HG02642 (cell line): Measurements from ENCODE around the gene CAV1.

Experiments
- ATAC-seq: cut with Tn5 transposase; IDR thresholded peaks from one replicate; pipeline ENCODE4 v1.9.1; 2021; ENCODE audit warnings: mild to moderate bottlenecking; ENCODE audit not compliant: unreplicated experiment, poor library complexity

CAV1 gene

DNA sequence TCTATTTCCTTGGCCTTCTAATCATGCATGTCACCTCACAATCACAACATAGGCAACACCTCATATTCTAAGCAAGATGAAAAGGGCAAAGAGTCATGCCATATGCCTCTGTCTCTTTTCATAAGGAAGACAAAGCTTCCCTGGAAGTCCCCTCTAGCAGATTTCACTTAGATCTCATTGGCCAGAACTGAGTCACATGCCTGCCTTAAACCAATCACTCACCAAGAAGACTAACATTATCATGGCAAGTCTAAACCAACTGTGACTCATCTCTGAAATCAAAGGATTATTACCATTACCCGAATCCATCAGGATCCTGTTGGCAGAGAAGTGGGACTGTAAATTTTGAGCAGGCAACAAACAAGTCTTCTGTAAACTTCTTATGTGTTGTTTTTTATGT is 27.8 kb downstream of the CAV1 start:
- no peak for ATAC-seq

DNA sequence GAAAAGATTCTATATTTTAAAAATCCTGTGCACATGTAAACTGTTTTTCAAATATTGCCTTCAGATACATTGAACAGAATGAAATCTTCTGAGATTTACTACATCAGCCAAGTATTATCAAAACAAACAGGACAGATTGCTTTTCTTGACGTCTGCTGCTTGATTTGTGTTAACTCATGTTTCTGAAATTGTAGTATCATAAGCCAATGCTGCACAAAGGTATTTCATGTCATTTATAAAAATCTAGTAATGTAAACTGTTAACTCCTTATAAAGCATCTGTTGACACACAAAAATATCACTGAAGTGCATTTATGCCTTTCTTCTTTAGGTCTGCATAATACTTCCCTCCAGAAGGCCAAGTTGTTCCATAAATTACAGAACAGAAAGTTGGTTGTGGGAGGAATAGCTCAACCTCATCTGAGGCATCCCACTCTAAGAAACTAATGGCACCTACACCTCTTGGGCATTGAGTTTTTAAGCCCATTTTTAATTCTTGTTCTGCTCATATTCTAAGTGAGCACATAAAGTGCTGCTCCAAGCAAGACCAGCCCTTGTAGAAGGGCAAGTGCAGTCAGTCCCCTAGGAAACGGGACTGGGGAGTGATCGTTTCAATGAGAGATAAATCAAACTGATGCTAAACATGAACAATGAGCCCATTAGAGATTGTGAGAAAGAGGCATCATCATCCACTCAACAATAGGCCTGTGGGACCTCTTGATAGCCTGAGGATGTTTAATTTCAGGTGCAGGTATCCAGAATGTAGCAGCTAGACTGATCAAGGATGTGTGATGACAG is 28.5 kb downstream of the CAV1 start:
- ATAC-seq = no peak

DNA sequence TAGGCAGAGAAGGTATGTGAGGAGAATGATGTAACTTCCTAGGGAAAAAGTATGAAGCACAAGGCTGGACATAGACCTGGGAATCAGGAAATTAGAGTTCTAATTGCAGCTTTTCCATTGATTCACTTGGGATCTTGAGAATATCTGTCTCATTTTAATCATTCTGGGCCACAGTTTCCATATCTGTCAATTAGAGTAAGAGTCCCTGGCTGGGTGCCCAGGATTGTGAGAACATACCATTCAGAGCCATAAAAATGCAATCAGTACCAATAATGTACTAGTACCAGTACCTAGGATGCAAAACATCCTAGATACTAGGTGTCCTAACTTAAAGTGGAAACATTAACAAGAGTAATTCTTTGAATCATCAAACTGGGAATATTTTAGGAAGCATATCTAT is 29.6 kb downstream of the CAV1 start:
- no peak for ATAC-seq

DNA sequence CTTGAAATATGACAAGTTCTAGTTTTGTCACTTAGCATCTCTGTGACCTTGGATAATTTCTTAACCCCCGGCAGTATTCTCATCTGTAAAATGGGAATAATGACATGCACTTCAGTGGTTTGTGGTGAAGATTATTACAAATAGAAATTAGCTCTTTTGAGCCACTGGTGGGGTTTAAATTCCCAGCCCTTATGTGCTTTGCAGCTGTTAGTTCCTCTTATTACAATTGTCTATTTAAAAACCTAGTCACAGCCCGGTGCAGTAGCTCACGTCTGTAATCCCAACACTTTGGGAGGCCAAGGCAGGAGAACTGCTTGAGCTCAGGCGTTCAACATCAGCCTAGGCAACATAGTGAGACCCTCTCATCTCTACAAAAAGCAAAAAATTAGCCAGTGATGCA is 30.1 kb downstream of the CAV1 start:
- ATAC-seq = no peak

DNA sequence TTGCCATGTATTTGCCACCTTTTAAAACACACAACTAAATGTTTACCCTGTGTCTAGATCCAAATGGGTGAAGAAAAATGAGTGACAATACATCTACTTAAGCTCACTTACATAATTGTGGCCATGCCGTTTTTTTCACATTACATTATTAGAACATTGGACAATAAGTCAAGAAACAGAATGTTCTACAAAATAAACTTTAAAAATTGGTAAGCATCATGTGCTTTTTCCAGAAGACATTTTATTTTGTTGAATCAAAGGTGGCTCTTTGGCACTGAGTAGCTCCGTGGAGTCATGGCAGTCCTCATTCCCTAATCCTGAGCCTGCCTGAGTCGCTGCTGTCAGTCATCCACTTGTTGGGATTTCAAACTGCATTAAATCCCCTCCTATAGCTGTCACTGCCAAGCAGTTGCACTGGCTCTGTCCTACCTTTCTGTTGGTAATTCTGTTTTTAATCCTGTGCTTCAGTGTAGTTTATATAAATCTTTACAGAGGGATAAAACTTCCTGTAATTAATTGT is 32.3 kb downstream of the CAV1 start:
- no peak for ATAC-seq

DNA sequence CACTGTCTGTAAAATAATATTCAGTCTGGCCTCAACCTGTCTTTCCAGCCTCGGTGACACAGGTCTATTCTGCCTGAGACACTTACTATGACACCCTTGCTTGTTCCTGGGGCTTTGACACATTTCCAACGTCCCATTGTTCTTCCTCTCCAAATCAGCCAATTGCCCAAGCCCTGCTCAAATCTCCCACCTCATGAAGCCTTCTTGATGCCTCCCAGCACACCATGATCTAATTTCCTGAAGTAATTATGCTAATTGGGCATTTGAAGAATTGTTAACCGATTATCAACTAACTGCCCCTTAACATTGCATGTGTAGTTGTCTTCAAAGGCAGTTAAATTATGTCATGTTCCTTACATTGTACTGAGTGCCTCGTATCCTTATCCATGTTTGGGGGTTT is 33.1 kb downstream of the CAV1 start:
- no peak for ATAC-seq

DNA sequence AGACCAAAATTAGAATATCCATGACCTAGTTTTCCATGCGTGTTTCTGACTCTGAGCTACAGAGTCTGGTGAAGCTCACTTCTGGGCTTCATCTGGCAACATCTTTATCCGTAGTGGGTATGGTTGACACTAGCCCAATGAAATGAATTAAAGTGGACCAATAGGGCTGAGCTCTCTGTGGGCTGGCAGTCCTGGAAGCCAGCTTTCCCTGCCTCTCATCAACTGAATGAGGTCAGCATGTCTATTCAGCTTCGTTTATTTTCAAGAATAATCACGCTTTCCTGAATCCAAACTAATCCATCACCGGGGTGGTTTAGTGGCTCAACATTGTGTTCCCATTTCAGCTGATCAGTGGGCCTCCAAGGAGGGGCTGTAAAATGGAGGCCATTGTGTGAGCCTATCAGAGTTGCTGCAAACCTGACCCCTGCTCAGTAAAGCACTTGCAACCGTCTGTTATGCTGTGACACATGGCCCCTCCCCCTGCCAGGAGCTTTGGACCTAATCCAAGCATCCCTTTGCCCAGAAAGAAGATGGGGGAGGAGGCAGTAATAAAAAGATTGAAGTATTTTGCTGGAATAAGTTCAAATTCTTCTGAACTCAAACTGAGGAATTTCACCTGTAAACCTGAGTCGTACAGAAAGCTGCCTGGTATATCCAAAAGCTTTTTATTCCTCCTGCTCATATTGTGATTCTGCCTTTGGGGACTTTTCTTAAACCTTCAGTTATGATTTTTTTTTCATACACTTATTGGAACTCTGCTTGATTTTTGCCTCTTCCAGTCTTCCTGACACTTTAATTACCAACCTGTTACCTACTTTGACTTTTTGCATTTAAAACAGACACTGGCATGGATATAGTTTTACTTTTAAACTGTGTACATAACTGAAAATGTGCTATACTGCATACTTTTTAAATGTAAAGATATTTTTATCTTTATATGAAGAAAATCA is 35.5 kb downstream of the CAV1 start:
- ATAC-seq = no peak

DNA sequence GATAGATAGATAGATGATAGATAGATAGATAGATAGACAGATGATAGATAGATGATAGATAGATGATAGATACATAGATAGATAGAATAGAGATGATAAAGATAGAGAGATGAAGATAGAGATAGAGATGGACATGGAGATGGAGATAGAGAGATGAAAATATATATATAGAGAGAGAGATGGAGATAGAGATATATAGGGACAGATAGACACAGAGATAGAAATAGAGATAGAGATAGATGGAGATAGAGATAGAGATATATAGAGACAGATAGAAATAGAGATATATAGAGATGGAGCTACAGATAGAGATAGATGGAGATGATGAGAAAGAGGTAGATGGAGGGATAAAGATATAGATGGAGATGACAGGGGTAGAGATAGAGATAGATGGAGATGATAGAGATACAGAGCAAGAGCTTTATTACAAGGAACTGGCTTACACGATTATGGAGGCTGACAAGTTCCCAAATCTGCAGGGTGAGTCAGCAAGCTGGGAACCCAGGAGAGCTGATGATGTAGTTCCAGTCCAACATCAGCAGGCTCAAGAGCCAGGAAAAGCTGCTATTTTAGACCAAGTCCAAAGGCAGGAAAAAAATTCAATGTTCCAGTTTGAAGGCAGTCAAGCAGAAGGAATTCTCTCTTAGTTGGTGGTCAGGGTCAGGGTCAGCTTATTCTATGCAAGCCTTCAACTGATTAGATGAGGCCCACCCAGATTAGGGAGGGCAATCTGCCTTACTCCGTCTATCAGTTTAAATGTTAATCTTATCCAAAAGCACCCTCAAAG is 37.1 kb downstream of the CAV1 start:
- ATAC-seq = no peak

DNA sequence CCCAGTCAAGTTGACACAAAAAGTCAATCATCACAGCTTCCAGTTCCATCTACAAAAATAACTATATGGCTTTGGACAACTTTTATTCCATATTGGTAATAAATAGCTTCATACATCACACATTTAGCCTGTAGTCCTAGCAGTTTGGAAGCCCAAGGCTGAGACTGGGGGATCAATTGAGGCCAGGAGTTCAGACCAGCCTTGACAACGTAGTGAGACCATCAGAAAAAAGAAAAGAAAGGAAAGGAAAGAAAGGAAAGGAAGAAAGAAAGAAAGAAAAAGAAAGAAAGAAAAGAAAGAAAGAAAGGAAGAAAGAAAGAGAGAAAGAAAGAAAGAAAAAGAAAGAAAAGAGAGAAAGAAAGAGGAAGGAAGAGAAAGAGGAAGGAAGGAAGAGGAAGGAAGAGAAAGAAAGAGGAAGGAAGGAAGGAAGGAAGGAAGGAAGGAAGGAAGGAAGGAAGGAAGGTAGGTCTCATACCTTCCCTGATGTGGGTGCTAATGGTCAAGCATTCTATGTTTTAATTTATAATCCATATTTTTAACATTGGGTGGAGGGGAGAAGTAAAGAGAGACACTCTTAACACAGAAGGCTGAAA is 37.8 kb downstream of the CAV1 start:
- ATAC-seq = no peak

DNA sequence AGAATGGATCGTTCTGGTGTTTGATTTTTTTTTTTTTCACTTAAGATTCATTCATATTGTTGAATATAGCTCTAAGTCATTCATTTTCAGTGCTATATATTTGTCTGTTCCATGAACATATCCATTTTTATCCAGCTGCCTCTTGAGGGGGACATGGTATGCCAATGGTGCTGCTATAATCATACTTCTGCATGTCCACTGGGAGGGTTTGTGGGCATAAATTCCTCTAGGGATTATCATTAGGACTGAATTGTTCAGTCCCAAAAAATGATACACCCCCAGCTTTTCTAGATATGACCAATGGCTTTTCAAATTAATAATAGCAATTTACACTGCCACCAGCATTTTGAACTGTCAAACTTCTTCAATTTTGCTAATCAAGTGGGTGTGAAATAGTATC is 41.1 kb downstream of the CAV1 start:
- no peak for ATAC-seq

DNA sequence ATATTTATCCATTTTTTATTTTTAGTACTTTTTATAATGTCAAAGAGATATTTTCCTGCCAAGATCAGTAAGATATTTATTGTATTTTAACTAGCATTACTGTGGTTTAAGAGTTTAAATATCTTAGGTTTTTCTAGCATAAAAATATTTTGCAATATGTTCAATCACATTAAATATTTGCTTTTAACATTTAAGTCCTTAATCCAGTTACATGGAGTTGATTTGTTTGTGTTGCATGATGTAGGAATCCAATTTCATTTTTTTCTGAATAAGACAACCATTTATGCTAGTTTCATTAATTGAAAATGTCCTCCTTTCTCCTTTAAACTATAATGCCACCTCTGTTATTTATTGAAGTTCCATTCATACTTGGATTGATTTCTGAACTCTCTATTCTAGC is 41.8 kb downstream of the CAV1 start:
- ATAC-seq = no peak

DNA sequence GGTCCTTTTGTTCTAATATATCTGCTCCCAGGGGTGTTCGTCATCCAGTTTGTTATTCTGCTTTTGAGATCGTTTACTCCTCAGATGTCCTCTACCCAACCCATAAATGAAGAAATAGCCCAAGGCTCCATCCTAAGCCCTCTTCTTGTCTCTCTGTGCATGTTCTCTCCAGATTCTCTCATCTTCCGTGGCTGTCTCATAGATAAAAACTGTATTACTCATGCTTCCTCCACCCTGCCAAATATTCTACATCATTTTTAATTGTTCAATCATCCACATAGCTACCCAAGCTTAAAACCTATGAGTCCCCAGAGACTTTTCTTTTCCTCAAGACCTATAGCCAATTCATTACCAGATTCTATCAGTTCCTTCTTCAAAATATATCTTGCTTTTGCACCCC is 44.9 kb downstream of the CAV1 start:
- no peak for ATAC-seq

DNA sequence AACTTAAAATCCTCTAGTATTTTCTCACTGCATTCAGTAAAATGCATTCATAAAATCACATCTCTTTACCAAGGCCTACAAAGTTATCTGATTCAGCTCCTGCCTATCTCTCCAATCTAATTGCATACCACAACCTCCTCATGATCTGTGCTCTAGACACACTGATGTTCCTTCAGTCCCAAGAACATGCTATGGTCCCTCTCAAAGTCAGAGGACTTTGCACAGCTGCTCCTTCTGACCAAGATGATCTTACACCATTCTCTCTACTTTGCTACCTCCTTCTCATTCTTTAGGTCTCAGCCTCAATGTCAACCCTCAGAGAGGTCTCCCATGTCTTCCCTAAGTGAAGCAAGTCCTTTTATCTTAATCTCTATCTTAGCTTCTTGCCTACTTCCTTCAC is 45.5 kb downstream of the CAV1 start:
- no peak for ATAC-seq

DNA sequence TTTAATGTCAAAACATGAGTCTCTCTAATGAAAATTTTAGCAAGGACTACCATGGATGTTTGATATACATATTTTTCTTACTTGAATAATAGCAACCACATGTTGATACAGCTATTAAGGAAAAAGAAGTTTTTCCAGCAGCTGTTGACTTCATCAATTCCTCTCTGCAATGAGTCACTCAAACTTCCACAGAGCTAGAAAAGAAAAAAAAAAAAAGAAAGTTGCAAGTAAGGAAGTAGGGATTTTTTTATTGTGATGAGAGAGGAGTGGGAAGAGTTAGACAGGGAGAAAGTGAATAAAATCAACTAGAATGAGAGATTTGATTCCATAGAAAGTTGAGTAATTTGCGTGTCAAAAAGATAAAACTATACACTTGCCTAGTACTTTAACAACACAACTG is 46.2 kb downstream of the CAV1 start:
- no peak for ATAC-seq

DNA sequence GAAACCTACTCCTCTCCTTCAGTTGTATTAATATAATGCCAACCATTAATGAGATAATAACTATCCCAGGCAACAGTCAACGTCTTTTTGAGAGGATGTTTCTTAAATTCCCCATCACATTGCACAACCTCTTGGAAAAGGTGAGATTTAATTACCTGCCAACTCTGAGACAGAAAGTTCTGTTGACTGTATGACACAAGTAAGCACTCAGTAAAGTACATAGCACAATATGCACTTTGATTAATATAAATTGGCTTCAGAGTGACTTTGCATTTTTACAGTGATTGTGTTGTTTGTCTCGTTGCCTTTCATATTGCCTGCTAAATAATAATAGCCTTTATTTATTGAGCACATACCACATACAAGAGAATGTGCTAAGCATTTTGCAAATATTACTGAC is 46.7 kb downstream of the CAV1 start:
- ATAC-seq = no peak

DNA sequence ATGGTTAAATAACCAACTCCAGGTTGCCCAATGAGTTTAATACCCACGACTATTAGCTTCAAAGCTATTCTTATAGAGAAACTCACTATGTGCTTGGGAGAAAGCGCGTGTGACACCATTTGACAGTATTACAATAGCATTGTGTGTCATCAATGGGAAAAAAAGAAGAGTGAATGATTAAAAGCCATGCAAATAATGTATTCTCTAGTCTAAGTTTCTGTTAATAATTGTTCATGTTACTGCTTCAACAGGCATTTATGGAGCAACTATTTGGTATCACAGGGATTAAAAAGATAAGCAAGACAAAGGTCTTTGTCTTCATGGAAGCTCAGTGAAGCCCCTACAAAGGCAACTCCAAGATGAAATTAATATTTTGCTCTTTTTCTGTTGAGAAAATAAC is 47.2 kb downstream of the CAV1 start:
- ATAC-seq = no peak

DNA sequence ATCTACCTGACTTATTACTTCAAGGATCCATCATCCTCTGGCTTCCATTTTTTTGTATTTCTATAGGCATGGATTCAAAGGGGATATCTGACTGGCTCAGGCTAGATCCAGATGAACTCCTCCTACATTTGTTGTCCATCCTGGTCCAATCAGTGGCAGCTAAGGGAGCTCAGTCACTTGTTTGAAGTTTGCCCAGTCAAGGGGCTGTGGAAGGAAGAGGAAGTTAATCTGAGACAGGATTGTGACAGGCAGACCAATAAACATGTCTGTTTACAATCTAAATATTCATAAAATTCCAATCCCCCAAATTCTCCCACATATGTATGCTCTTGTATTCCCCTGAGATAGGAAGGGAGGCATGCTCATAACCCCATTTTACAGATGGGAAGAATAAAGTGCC is 48.7 kb downstream of the CAV1 start:
- no peak for ATAC-seq

DNA sequence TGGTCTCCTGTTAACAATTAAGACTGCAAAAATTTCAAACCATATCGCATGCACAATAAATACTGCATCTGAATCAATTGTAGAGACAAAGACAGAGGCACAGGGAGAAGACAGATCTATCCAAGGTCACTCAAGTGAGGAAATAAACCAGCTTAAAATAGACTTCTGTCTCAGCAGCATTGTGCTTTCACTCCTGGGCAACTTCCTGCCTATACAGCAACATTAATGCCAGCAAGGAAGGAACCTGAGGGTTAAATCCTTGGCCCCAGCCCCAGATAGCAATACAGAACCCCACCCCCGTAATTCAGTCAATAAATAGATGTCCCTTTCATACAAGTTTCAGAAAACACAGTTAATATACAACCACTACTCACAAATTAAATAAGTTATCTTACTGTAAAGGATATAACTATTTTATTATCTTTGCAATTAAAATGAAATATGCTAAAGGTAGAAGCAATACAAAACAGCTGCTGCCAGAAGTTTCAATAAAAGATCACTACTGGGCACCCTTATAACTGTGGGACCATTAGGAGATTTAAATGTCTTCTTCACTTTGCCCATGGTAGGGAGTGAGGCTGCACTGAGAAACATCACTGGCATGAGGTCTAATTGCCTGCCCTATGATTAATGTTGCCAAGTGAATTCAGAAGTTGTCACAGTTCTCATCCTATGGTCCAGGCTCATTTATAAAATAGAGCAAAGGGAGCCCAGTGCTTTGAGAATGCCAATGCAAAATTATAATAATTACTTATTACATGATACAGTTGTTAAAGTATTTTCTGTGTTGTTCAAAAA is 49.4 kb downstream of the CAV1 start:
- ATAC-seq = no peak

DNA sequence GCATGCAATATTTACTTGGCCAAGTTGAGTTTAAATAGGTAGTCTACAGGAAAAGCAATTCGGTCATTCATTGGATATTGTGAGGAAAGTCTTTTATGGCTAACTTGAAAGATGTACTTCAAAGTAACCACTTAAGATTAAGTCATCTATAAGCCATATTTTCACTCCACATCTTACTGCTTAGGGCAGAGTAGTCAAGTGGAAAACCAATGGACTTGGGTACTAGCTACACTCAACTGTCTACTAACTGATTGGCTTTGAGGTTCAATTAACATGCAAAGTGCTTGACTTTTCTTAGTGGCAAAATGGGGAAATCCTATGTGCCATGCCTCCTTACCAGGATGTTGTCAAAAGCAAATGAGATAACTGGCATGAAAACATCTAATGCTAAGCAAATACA is 51.0 kb downstream of the CAV1 start:
- ATAC-seq = no peak
